Stomach (tissue), 9 donors: ENCODE results near the gene CMTR1. TPM values are rescaled to one million over a fixed set of nuclear protein-coding genes. Genes with fewer than 3 reads are reported as not detected.
A peak's percentile ranks its signal among the peaks of the same experiment; 100 is the strongest.

Source experiments
- DNase-seq, 2 donors: peaks; one replicate each; pipeline versions ENCODE4 v3.0.0 to v3.0.0-alpha.2; 2013 to 2019
- H3K27ac ChIP-seq, 5 donors: fragments of 200-600 bp in 4 of 5; sonication (generic) in 4 of 5; one replicate each; pipeline ENCODE4 v1.5.1; 2013 to 2019; ENCODE audit warnings: mild to moderate bottlenecking in 1 of 5, moderate library complexity in 1 of 5
- H3K27me3 ChIP-seq, 3 donors: fragments of 200-600 bp; sonication (generic); one replicate each; pipeline ENCODE4 v1.5.1; 2017 to 2019; ENCODE audit warnings: mixed run types in 1 of 3
- H3K36me3 ChIP-seq, 4 donors: fragments of 200-600 bp; sonication (generic); 1 replicate in 3 of 4; 2 replicates in 1 of 4; pipeline ENCODE4 v1.5.1; 2016 to 2019
- H3K4me1 ChIP-seq, 4 donors: fragments of 200-600 bp; sonication (generic); one replicate each; pipeline ENCODE4 v1.5.1; 2016 to 2019
- H3K4me3 ChIP-seq, 4 donors: fragments of 200-600 bp; sonication (generic) in 3 of 4; one replicate each; pipeline ENCODE4 v1.5.1; 2016 to 2019; ENCODE audit warnings: mild to moderate bottlenecking in 1 of 4
- H3K9me3 ChIP-seq, 4 donors: fragments of 200-600 bp; sonication (generic); one replicate each; pipeline ENCODE4 v1.5.1; 2016 to 2019
- CTCF ChIP-seq, 7 experiments: fragments of 450-650 bp in 4 of 7; fragments of 200-600 bp in 3 of 7; sonication (generic) in 3 of 7; IDR thresholded peaks; one replicate each; pipeline ENCODE4 v1.5.1; 2016 to 2019; ENCODE audit warnings: antibody characterized with exemption in 7 of 7, control low read depth in 2 of 7, mild to moderate bottlenecking in 1 of 7
- EP300 ChIP-seq: sonication (generic); formaldehyde crosslinking; IDR thresholded peaks from one replicate; pipeline ENCODE4 v1.6.1; 2017; ENCODE audit warnings: antibody characterized with exemption
- POLR2A ChIP-seq, 4 donors: fragments of 450-650 bp; IDR thresholded peaks; one replicate each; pipeline ENCODE4 v1.6.1; 2016; ENCODE audit warnings: antibody characterized with exemption in 4 of 4, control low read depth in 2 of 4, mild to moderate bottlenecking in 1 of 4, moderate library complexity in 1 of 4
- POLR2AphosphoS5 ChIP-seq, 3 donors: sonication (generic); formaldehyde crosslinking; IDR thresholded peaks; one replicate each; pipeline ENCODE4 v1.6.1; 2016; ENCODE audit warnings: antibody characterized with exemption in 3 of 3
- WGBS, 5 donors: extraction: QIAGEN DNeasy Blood & Tissue Kit in 3 of 5; methylation state at CpG; one replicate each; pipeline versions ENCODE4 v1.1.5 to v1.1.7; 2013 to 2018; 5-methylcytosine and 5-hydroxymethylcytosine counted together
- intact Hi-C: fragments of 100-400 bp; cut with DNase I; formaldehyde crosslinking; loops from one replicate; pipeline ENCODE4 v1.15.1; 2023; ENCODE audit warnings: low total_unique reads
- polyA plus RNA-seq, 3 donors: library from polyadenylated mRNA; stranded (reverse); fragments of 200-250 nt; gene quantifications; one replicate each; pipeline ENCODE4 v1.2.3, GENCODE V29; 2013
- total RNA-seq, 5 donors: library from RNA; depleted of rRNA; stranded (reverse); fragments of >200 nt; gene quantifications; one replicate each; pipeline versions ENCODE4 v1.1.0 to v1.2.3, GENCODE V29; 2014 to 2016
- donor health status: healthy with polysubstance abuse.
- donor health status: Bipolar disorder and iron deficiency.
- donor health status: healthy.

Gene CMTR1
- total and polyA plus RNA-seq, 8 donors, result 6.3 to 145 (median 24.5) TPM

GRCh38 chr6:37487591-37488380 is 54.8 kb downstream of the CMTR1 start:
- TF ChIP-seq CTCF (IDR thresholded peaks at IDR 0.05), result no peak
- TF ChIP-seq POLR2AphosphoS5 (IDR thresholded peaks at IDR 0.05), result no peak
- TF ChIP-seq EP300, result no peak
- TF ChIP-seq POLR2A (IDR thresholded peaks at IDR 0.05), result no peak
- H3K9me3 ChIP-seq, result no peaks in the 10 kb centered on the region
- DNase-seq, result peak in 1 of 2 donors; percentile 2
- no peak overlapping the region for H3K4me3 ChIP-seq
- peaks cover 3 to 34% (median 30%) of the 10 kb centered on the region in 4 donors for H3K36me3 ChIP-seq
- H3K27ac ChIP-seq, result no peak overlapping the region
- intact Hi-C loops, result loop anchor here (10.0 kb wide), 2 partner anchors 77 to 207 kb away; partner anchors contain the start of gene MDGA1
- 70 to 85% (median 73%) methylated on average over 9 of the region's 9 CpGs for WGBS, 5 donors
- H3K4me1 ChIP-seq, result peaks cover 0 to 34% (median 14%) of the 10 kb centered on the region in 4 donors
- no peaks in the 10 kb centered on the region for H3K27me3 ChIP-seq

DNA sequence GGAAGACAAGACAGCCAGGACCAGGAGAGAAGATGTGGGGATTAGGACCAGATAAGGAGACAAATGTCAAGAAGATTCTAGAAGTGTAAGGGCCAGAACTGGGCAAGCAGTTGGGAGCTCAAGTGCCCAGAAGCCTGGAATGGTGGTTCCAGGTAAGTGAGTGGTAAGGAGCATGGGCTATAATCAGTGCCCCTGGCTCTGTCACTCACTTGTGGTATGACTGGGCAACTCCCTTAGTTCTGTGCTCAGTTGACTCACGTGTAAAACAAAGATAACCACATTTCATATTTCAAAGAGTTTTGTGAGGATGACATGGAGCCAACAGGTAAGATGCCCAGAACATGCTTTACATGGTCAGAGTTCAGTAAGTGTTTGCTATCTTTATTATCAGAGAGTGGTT is 55.5 kb downstream of the CMTR1 start:
- Histone ChIP-seq H3K27ac (no peak overlapping the region), H3K27me3 (no peaks in the 10 kb centered on the region), H3K36me3 (peaks cover 0 to 27% (median 24%) of the 10 kb centered on the region in 4 donors), H3K9me3 (no peaks in the 10 kb centered on the region), H3K4me1 (peaks cover 4 to 41% (median 15%) of the 10 kb centered on the region in 4 donors), H3K4me3 (no peak overlapping the region)
- peak in 1 of 2 donors; percentile 3 for DNase-seq
- TF ChIP-seq POLR2AphosphoS5 (IDR thresholded peaks at IDR 0.05), result no peak
- no peak for TF ChIP-seq CTCF (IDR thresholded peaks at IDR 0.05)
- TF ChIP-seq EP300, result no peak
- intact Hi-C loops, result loop anchor here (10.0 kb wide), 2 partner anchors 76 to 206 kb away; partner anchors contain the start of gene MDGA1
- WGBS, 5 donors, result 13 to 69% (median 31%) methylated on average over 1 of the region's 1 CpG

DNA sequence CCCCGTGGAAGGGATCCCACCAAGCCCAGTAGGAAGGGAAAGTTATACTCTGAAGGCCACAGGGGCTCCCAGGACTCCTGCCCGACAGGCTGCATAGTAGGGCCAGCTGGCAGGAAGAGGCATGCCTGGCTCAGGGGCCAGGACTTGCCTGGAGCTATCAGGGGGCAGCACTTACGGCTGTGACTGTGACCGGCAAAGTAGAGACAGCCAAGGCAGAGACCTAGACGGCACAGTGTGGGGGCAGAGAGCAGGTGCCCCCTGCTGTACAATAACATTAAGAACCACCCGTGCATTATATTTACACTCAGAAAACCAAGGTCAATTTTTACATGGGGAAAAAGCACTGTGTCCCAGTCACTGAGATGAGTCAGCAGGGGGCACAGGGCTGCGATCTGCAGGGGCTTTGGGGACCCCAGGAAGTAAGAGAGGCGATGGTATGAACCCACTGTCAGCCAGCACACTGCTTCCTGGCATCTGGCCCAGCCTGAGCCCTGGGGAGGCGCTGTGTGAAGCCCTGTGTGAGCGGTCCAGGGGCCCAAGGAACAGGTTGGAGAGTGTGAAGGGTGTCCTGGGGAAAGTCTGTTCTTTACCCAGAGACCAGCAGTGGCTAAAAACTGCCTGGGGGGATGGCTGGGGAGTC is 56.8 kb downstream of the CMTR1 start:
- Histone ChIP-seq H3K27ac (no peak overlapping the region), H3K4me3 (no peak overlapping the region), H3K27me3 (no peaks in the 10 kb centered on the region), H3K9me3 (no peaks in the 10 kb centered on the region), H3K4me1 (peaks cover 4 to 44% (median 12%) of the 10 kb centered on the region in 4 donors), H3K36me3 (peaks cover 0 to 21% (median 16%) of the 10 kb centered on the region in 4 donors)
- TF ChIP-seq POLR2A (IDR thresholded peaks at IDR 0.05) (no peak), POLR2AphosphoS5 (IDR thresholded peaks at IDR 0.05) (no peak), CTCF (IDR thresholded peaks at IDR 0.05) (peak in 1 of 7 experiments; percentile 6)
- DNase-seq, result peak in 1 of 2 donors; percentile 46
- 49 to 60% (median 58%) methylated on average over 7 to 10 of the region's 10 CpGs for WGBS, 5 donors
- intact Hi-C loops, result loop anchor here (10.0 kb wide), 2 partner anchors 75 to 205 kb away; partner anchors contain the start of gene MDGA1

DNA sequence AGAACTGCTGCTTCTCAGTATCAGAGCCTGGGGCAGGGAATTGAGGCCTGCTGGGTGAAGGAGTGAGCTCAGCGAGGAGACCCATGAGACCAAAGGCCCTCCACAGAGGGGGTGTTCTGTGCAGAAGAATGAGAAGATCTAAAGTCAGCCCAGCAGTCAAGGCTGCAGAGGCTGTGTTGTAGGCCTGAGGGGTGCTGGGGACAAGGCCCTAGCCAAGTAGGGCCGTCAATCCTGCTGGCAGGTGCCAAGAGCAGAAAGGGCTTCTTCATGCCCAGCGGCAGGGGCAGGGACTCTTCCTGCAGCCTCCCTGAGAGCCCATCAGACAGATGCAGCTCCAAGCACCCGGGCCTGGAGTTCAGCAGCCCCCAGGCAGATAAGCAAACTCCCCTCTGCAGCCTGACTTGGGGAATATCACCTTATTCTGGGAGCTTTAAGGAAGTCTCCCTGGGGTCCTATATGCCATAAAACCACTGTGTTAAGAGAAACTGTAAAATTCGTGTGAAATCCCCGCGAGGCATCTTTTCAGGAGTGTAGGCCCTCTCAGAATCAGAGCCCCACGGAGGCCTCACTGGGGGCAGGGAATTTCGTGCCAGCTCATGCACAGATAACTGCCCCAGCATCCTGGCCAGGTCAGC is 57.6 kb downstream of the CMTR1 start:
- no peaks in the 10 kb centered on the region for H3K27me3 ChIP-seq
- H3K27ac ChIP-seq, result no peak overlapping the region
- H3K9me3 ChIP-seq, result no peaks in the 10 kb centered on the region
- peaks cover 4 to 44% (median 12%) of the 10 kb centered on the region in 4 donors for H3K4me1 ChIP-seq
- intact Hi-C loops, result no loop called here
- H3K4me3 ChIP-seq, result no peak overlapping the region
- peaks cover 0 to 12% (median 10%) of the 10 kb centered on the region in 4 donors for H3K36me3 ChIP-seq
- no peak for TF ChIP-seq CTCF (IDR thresholded peaks at IDR 0.05)
- TF ChIP-seq POLR2A (IDR thresholded peaks at IDR 0.05), result no peak
- TF ChIP-seq POLR2AphosphoS5 (IDR thresholded peaks at IDR 0.05), result no peak
- no peak for TF ChIP-seq EP300
- no peak for DNase-seq
- 72 to 85% (median 78%) methylated on average over 6 to 9 of the region's 9 CpGs for WGBS, 5 donors
